Measurements from ENCODE around the gene FAM114A2. TPM values are rescaled to one million over a fixed set of nuclear protein-coding genes. Genes with fewer than 3 reads are reported as not detected.

Gene FAM114A2
- polyA plus RNA-seq, 1 of the 3 experiments (the other 2 are of a cell fraction) = 9.0 TPM

DNA sequence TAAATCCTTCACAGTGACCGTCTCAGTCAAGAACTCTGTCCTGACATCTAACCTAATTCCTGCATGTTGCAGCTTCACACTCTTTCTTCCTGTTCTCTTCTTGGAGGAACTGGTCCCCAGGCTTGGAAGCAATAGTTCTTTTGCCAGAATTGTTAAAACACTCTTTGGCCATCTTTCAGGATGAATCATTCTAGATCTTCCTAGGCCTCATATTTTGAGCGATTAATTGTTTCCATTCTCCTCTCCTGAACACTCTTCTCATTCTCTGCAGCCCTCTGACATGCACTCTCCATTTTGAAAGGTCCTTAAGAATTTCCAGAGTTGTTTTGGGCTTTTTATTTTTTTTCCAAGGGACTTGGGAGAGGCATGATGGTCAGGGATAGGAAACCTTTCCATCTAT lies 85.8 kb downstream of the FAM114A2 start (continued):
- TF ChIP-seq POLR2AphosphoS5 (IDR thresholded peaks at IDR 0.05; ENCODE audit: low read depth, low read length) (no peak; the same call in 1 of the 2 replicates), NRF1 (IDR thresholded peaks at IDR 0.05; ENCODE audit: low read depth, low read length) (no peak), NFIC (IDR thresholded peaks at IDR 0.05; ENCODE audit: borderline replicate concordance) (peak; percentile 53; the same call in 1 of the 2 replicates), ELF1 (IDR thresholded peaks at IDR 0.05) (no peak), FOXM1 (IDR thresholded peaks at IDR 0.05; ENCODE audit: low read depth) (no peak), MXI1 (IDR thresholded peaks at IDR 0.05; ENCODE audit: low read depth, low read length) (no peak), ZBTB33 (IDR thresholded peaks at IDR 0.05; ENCODE audit: borderline replicate concordance, low read depth) (no peak), EP300 (IDR thresholded peaks at IDR 0.05; ENCODE audit: borderline replicate concordance in 1 of 2, low read depth in 1 of 2, low read length in 1 of 2) (0 out of 4 replicates have a peak, but pooled peaks of 1 of the 2 experiments have one; percentile 32)

DNA sequence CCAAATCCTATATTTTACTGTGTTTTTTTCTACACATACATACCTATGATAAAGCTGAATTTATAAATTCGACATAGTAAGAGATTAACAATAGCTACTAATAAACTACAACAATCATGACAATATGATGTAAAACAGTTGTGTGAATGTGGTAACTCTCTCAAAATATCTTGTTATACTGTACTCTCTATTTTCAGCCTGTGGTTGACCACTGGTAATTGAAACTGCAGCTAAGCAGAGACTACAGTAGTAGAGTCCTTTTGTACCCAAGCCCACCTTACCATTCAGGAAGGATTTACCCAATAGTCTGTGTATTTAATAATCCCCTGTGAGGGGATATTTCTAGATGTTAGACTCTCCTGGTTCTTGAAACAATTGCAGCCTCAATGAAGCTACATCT lies 86.7 kb downstream of the FAM114A2 start:
- DNase-seq = no peak
- Histone ChIP-seq H3K9me3 (no peaks in the 10 kb centered on the region), H3K27me3 (ENCODE audit: insufficient read depth) (no peaks in the 10 kb centered on the region), H3K9me2 (no peaks in the 10 kb centered on the region), H2AFZ (ENCODE audit: low read depth) (no peak overlapping the region), H3F3A (replicated peaks; ENCODE audit: insufficient read depth) (peaks cover 4% of the 10 kb centered on the region), H3K36me3 (replicated peaks in 1 of 2; ENCODE audit: control insufficient read depth in 1 of 2, insufficient read depth in 2 of 2, low read length in 1 of 2) (no peaks in the 10 kb centered on the region), H3K4me3 (ENCODE audit: low read depth in 2 of 2, low read length in 1 of 2) (no peak overlapping the region), H3K79me2 (ENCODE audit: insufficient read depth) (no peaks in the 10 kb centered on the region), H3K27ac (ENCODE audit: low read depth in 2 of 2, low read length in 1 of 2) (no peak overlapping the region), H3K9ac (no peak overlapping the region), H3K4me1 (ENCODE audit: control insufficient read depth in 1 of 2, insufficient read depth in 2 of 2, low read depth in 1 of 2, low read length in 1 of 2) (no peaks in the 10 kb centered on the region), H3K4me2 (no peak overlapping the region), H4K20me1 (ENCODE audit: insufficient read depth) (no peaks in the 10 kb centered on the region)
- ChIA-PET POLR2A (no interaction called here), CTCF (interaction anchor here (0.6 to 7.5 kb wide), 5 partner anchors 13 to 747 kb away, joined by 3 to 56 read pairs (median 5); no protein-coding TSS in a partner anchor)
- TF ChIP-seq RCOR1 (IDR thresholded peaks at IDR 0.05; ENCODE audit: low read length) (no peak), CHD2 (IDR thresholded peaks at IDR 0.05; ENCODE audit: low read length, partially characterized antibody) (no peak), POLR2AphosphoS5 (IDR thresholded peaks at IDR 0.05; ENCODE audit: low read depth, low read length) (no peak), GATA2 (CRISPR knock-in tag; IDR thresholded peaks at IDR 0.05) (no peak), FOSL2 (IDR thresholded peaks at IDR 0.05; ENCODE audit: borderline replicate concordance, low read depth) (no peak), USF2 (IDR thresholded peaks at IDR 0.05; ENCODE audit: borderline replicate concordance, low read depth, low read length) (no peak), MAX (IDR thresholded peaks at IDR 0.05; ENCODE audit: low read depth) (no peak), RAD21 (IDR thresholded peaks at IDR 0.05; ENCODE audit: low read length) (no peak), NFIC (IDR thresholded peaks at IDR 0.05; ENCODE audit: borderline replicate concordance) (no peak), USF1 (IDR thresholded peaks at IDR 0.05; ENCODE audit: borderline replicate concordance, low read depth) (no peak), RFX5 (IDR thresholded peaks at IDR 0.05; ENCODE audit: low read length) (no peak)
- WGBS (ENCODE audit: low lambda C conversion rate) = 66% methylated on average over 1 of the region's 1 CpG

Measured in SK-N-SH (cell line).